ENCODE results near the gene PWWP2B. TPM values are rescaled to one million over a fixed set of nuclear protein-coding genes. Genes with fewer than 3 reads are reported as not detected.
A peak's percentile ranks its signal among the peaks of the same experiment; 100 is the strongest.

Gene PWWP2B
- total RNA-seq, 4 donors from 2014 or later, result 45.9 to 129 (median 61.2) TPM

- no peaks in the 10 kb centered on the region for H3K27me3 ChIP-seq
- no peaks in the 10 kb centered on the region for H3K4me1 ChIP-seq
- H3K27ac ChIP-seq, result no peak overlapping the region
- no peak for TF ChIP-seq POLR2A (IDR thresholded peaks at IDR 0.05)
- no peak for TF ChIP-seq CTCF (IDR thresholded peaks at IDR 0.05)
- no peak for TF ChIP-seq EP300 (IDR thresholded peaks at IDR 0.05; ENCODE audit: low read depth)
- no peak for TF ChIP-seq POLR2AphosphoS5 (IDR thresholded peaks at IDR 0.05)
- in situ Hi-C loops (cut with MboI; ENCODE audit: low pct_ligation_motif_present in 1 of 4, low pct_unique_long_range_greater_than_20kb in 1 of 4, low sequenced_read_pairs in 3 of 4), result loop anchor here in 3 of 4 donors (10.0 to 25.0 kb wide), 3 partner anchors 155 to 255 kb away; partner anchors contain the start of gene INPP5A (in 2 of the 3)
- no peaks in the 10 kb centered on the region for H3K36me3 ChIP-seq
- H3K4me3 ChIP-seq, result no peak overlapping the region
- intact Hi-C loops (cut with DNase I; ENCODE audit: low total_unique reads), result no loop called here
- 86 to 89% methylated on average over 16 of the region's 16 CpGs for WGBS, 2 donors (ENCODE audit: low coverage in 1 of 2)
- no peaks in the 10 kb centered on the region for H3K9me3 ChIP-seq
- DNase-seq, result peak; percentile 4
These were observed 14.6 kb upstream of the PWWP2B start for GRCh38 chr10:132382231-132382922.

GRCh38 chr10:132383101-132383500 is 13.9 kb upstream of the PWWP2B start:
- no peaks in the 10 kb centered on the region for H3K36me3 ChIP-seq
- peaks cover 0 to 5% (median 5%) of the 10 kb centered on the region in 4 donors for H3K4me1 ChIP-seq
- in situ Hi-C loops (cut with MboI; ENCODE audit: low pct_ligation_motif_present in 1 of 4, low pct_unique_long_range_greater_than_20kb in 1 of 4, low sequenced_read_pairs in 3 of 4) (loop anchor here in 3 of 4 donors (10.0 to 25.0 kb wide), 3 partner anchors 154 to 254 kb away; partner anchors contain the start of gene INPP5A (in 2 of the 3)), intact Hi-C loops (cut with DNase I; ENCODE audit: low total_unique reads) (no loop called here)
- no peak overlapping the region for H3K27ac ChIP-seq
- H3K9me3 ChIP-seq, result no peaks in the 10 kb centered on the region
- H3K27me3 ChIP-seq, result no peaks in the 10 kb centered on the region
- WGBS, 2 donors (ENCODE audit: low coverage in 1 of 2), result 66 to 79% methylated on average over 6 to 8 of the region's 8 CpGs
- TF ChIP-seq POLR2AphosphoS5 (IDR thresholded peaks at IDR 0.05) (no peak), POLR2A (IDR thresholded peaks at IDR 0.05) (no peak), EP300 (IDR thresholded peaks at IDR 0.05; ENCODE audit: low read depth) (no peak), CTCF (IDR thresholded peaks at IDR 0.05) (no peak)
- DNase-seq, result peak; percentile 7
- no peak overlapping the region for H3K4me3 ChIP-seq

- in situ Hi-C loops (cut with MboI; ENCODE audit: low pct_ligation_motif_present in 1 of 4, low pct_unique_long_range_greater_than_20kb in 1 of 4, low sequenced_read_pairs in 3 of 4) (loop anchor here in 3 of 4 donors (10.0 to 25.0 kb wide), 3 partner anchors 154 to 254 kb away; partner anchors contain the start of gene INPP5A (in 2 of the 3)), intact Hi-C loops (cut with DNase I; ENCODE audit: low total_unique reads) (no loop called here)
- 74% methylated on average over 12 of the region's 13 CpGs; no CpG with 5 or more reads in 1 of the 2 donors for WGBS, 2 donors (ENCODE audit: low coverage in 1 of 2)
These were observed 13.2 kb upstream of the PWWP2B start for GRCh38 chr10:132383751-132384196.

More at GRCh38 chr10:132383751-132384196, 13.2 kb upstream of the PWWP2B start:
- peak; percentile 6 for DNase-seq
- Histone ChIP-seq H3K9me3 (no peaks in the 10 kb centered on the region), H3K36me3 (no peaks in the 10 kb centered on the region), H3K27me3 (no peaks in the 10 kb centered on the region), H3K4me3 (no peak overlapping the region), H3K4me1 (peaks cover 0 to 5% (median 5%) of the 10 kb centered on the region in 4 donors), H3K27ac (no peak overlapping the region)
- TF ChIP-seq EP300 (IDR thresholded peaks at IDR 0.05; ENCODE audit: low read depth) (no peak), CTCF (IDR thresholded peaks at IDR 0.05) (no peak), POLR2A (IDR thresholded peaks at IDR 0.05) (no peak), POLR2AphosphoS5 (IDR thresholded peaks at IDR 0.05) (no peak)
